B cell (primary cell): ENCODE measurements around the gene NPAS2. TPM values are rescaled to one million over a fixed set of nuclear protein-coding genes. Genes with fewer than 3 reads are reported as not detected.

ENCODE experiments used
- ATAC-seq: fragments of 200-7000 bp; cut with Tn5 transposase; one replicate; pipeline ENCODE4 v1.10.0; 2021; ENCODE audit warnings: low read depth, mild to moderate bottlenecking, moderate number of reproducible peaks, moderate library complexity
- CTCF ChIA-PET: fragments of 350-600 bp; sonication (Branson Sonifier 250); formaldehyde crosslinking; loops from one replicate; lab custom pipeline; 2021; ENCODE audit warnings: antibody characterized with exemption, inconsistent platforms; lab: Charles Lee
- POLR2A ChIA-PET: fragments of 350-600 bp; sonication (Branson Sonifier 250); formaldehyde crosslinking; loops from one replicate; lab custom pipeline; 2021; ENCODE audit warnings: antibody characterized with exemption; lab: Charles Lee
- DNase-seq: peaks from one replicate; pipeline ENCODE4 v3.0.0; 2013
- H2AFZ ChIP-seq: 2 replicates; pipeline ENCODE4 v1.6.1; 2012; ENCODE audit warnings: mild to moderate bottlenecking, low read depth, low read length; ENCODE audit not compliant: insufficient read depth, poor library complexity, severe bottlenecking
- H3K27ac ChIP-seq, 2 donors: 1 replicate in 1 of 2; 2 replicates in 1 of 2; pipeline ENCODE4 v1.5.1; 2012 to 2013; ENCODE audit warnings: low read length in 2 of 2, mild to moderate bottlenecking in 2 of 2, moderate library complexity in 1 of 2
- H3K27me3 ChIP-seq, 4 experiments: fragments of 200-600 bp in 1 of 4; sonication (generic) in 1 of 4; replicated peaks in 1 of 4; 1 replicate in 2 of 4; 2 replicates in 2 of 4; pipeline versions ENCODE4 v1.6.1 to v1.7.0; 2013 to 2016; ENCODE audit warnings: low read length in 3 of 4, mild to moderate bottlenecking in 2 of 4, mixed read lengths in 1 of 4, moderate library complexity in 1 of 4; ENCODE audit not compliant: insufficient read depth in 4 of 4, control insufficient read depth in 3 of 4; ENCODE audit errors: control extremely low read depth in 1 of 4
- H3K36me3 ChIP-seq, 2 experiments: replicated peaks in 1 of 2; 1 replicate in 1 of 2; 2 replicates in 1 of 2; pipeline versions ENCODE4 v1.6.1 to v1.7.1; 2013; ENCODE audit warnings: low read length in 1 of 2; ENCODE audit not compliant: insufficient read depth in 2 of 2, control insufficient read depth in 1 of 2; ENCODE audit errors: control extremely low read depth in 1 of 2, extremely low read depth in 1 of 2
- H3K4me1 ChIP-seq, 2 donors: fragments of 200-600 bp in 1 of 2; sonication (generic) in 1 of 2; 1 replicate in 1 of 2; 2 replicates in 1 of 2; pipeline versions ENCODE4 v1.5.1 to v1.6.1; 2013 to 2017; ENCODE audit warnings: low read length in 2 of 2; ENCODE audit not compliant: control insufficient read depth in 2 of 2, insufficient read depth in 2 of 2
- H3K4me2 ChIP-seq: replicated peaks from 2 replicates; pipeline ENCODE3; 2012; ENCODE audit warnings: mild to moderate bottlenecking, low read depth, low read length; ENCODE audit not compliant: poor library complexity, severe bottlenecking
- H3K4me3 ChIP-seq, 5 experiments: fragments of 200-600 bp in 1 of 5; sonication (generic) in 1 of 5; 1 replicate in 3 of 5; 2 replicates in 2 of 5; pipeline versions ENCODE4 v1.5.1 to v1.7.0; 2011 to 2016; ENCODE audit warnings: low read length in 4 of 5, mild to moderate bottlenecking in 4 of 5, low read depth in 2 of 5, control low read depth in 1 of 5, moderate library complexity in 1 of 5; ENCODE audit not compliant: insufficient read depth in 1 of 5; ENCODE audit errors: control extremely low read depth in 1 of 5, extremely low read depth in 1 of 5
- H3K79me2 ChIP-seq: fragments of 200-600 bp; sonication (generic); one replicate; pipeline ENCODE4 v1.6.0; 2016; ENCODE audit warnings: low read length; ENCODE audit not compliant: control insufficient read depth, insufficient read depth
- H3K9ac ChIP-seq: fragments of 200-600 bp; sonication (generic); 2 replicates; pipeline ENCODE4 v1.6.1; 2017; ENCODE audit warnings: mild to moderate bottlenecking, low read length, moderate library complexity
- H3K9me3 ChIP-seq, 3 donors: one replicate each; pipeline versions ENCODE4 v1.6.1 to v1.7.1; 2013; ENCODE audit warnings: low read length in 2 of 3; ENCODE audit not compliant: control insufficient read depth in 2 of 3, insufficient read depth in 1 of 3; ENCODE audit errors: control extremely low read depth in 1 of 3
- H4K20me1 ChIP-seq: 2 replicates; pipeline ENCODE4 v1.6.0; 2012; ENCODE audit warnings: mild to moderate bottlenecking, low read length; ENCODE audit not compliant: insufficient read depth, control insufficient read depth, poor library complexity, severe bottlenecking
- H3K27ac Mint-ChIP-seq: one replicate; pipeline ENCODE4 v1.8.0; 2021; ENCODE audit warnings: mixed read lengths
- H3K27me3 Mint-ChIP-seq: one replicate; pipeline ENCODE4 v1.8.0; 2021; ENCODE audit warnings: mixed read lengths
- H3K4me1 Mint-ChIP-seq: one replicate; pipeline ENCODE4 v1.8.0; 2021; ENCODE audit warnings: mixed read lengths
- H3K4me3 Mint-ChIP-seq: one replicate; pipeline ENCODE4 v1.8.0; 2021; ENCODE audit warnings: mixed read lengths
- H3K9me3 Mint-ChIP-seq: one replicate; pipeline ENCODE4 v1.8.0; 2022; ENCODE audit warnings: mixed read lengths; ENCODE audit not compliant: insufficient read depth
- EZH2 ChIP-seq: IDR thresholded peaks from 2 replicates; pipeline ENCODE4 v1.6.1; 2012; ENCODE audit warnings: borderline replicate concordance, low read depth, mild to moderate bottlenecking, moderate library complexity, low read length; ENCODE audit not compliant: insufficient read depth, poor library complexity, severe bottlenecking
- WGBS: methylation state at CpG from one replicate; pipeline ENCODE4 v1.1.5; 2013; ENCODE audit warnings: missing lambda C conversion rate; ENCODE audit not compliant: insufficient coverage; 5-methylcytosine and 5-hydroxymethylcytosine counted together
- intact Hi-C: fragments of 100-400 bp; cut with micrococcal nuclease; formaldehyde crosslinking; loops from one replicate; pipeline ENCODE4 v1.10.0; 2022
- polyA plus RNA-seq: library from polyadenylated mRNA; depleted of rRNA; stranded (reverse); fragments of >200 nt; gene quantifications from 2 replicates; pipeline ENCODE4 v1.2.3, GENCODE V29; 2012
- total RNA-seq, 2 donors: library from RNA; stranded (reverse); fragments of 120-200 nt in 1 of 2; gene quantifications; 1 replicate in 1 of 2; 2 replicates in 1 of 2; pipeline versions ENCODE4 v1.2.3 to v1.2.4, GENCODE V29; 2013 to 2022
- TF ChIP-seq, protein P1 (sequence below): fragments of 200-600 bp; IDR thresholded peaks from one replicate; pipeline ENCODE4 v1.8.0; 2022; ENCODE audit warnings: antibody characterized with exemption, mild to moderate bottlenecking

Gene NPAS2
- total and polyA plus RNA-seq, 2 donors (not counting 1 experiment from before 2014, with no cell fraction given): not detected

- Mint-ChIP-seq H3K27me3 (peaks cover 54% of the 10 kb centered on the region), H3K27ac (no peak overlapping the region), H3K9me3 (no peaks in the 10 kb centered on the region), H3K4me3 (no peak overlapping the region), H3K4me1 (no peaks in the 10 kb centered on the region)
- H4K20me1 ChIP-seq: no peaks in the 10 kb centered on the region
- no peak overlapping the region for H3K4me2 ChIP-seq
- no peaks in the 10 kb centered on the region for H3K79me2 ChIP-seq
- no peak for DNase-seq
- TF ChIP-seq EZH2: no peak
- TF ChIP-seq, protein P1, sequence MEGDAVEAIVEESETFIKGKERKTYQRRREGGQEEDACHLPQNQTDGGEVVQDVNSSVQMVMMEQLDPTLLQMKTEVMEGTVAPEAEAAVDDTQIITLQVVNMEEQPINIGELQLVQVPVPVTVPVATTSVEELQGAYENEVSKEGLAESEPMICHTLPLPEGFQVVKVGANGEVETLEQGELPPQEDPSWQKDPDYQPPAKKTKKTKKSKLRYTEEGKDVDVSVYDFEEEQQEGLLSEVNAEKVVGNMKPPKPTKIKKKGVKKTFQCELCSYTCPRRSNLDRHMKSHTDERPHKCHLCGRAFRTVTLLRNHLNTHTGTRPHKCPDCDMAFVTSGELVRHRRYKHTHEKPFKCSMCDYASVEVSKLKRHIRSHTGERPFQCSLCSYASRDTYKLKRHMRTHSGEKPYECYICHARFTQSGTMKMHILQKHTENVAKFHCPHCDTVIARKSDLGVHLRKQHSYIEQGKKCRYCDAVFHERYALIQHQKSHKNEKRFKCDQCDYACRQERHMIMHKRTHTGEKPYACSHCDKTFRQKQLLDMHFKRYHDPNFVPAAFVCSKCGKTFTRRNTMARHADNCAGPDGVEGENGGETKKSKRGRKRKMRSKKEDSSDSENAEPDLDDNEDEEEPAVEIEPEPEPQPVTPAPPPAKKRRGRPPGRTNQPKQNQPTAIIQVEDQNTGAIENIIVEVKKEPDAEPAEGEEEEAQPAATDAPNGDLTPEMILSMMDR: no peak
- H2AFZ ChIP-seq: no peak overlapping the region
- no peaks in the 10 kb centered on the region for H3K36me3 ChIP-seq
- no peak overlapping the region for H3K9ac ChIP-seq
- no peak overlapping the region for H3K4me3 ChIP-seq
- POLR2A ChIA-PET: no interaction called here
- no peaks in the 10 kb centered on the region for H3K4me1 ChIP-seq
- no peak overlapping the region for H3K27ac ChIP-seq
- ATAC-seq: no peak
- whole genome bisulfite sequencing: 87% methylated on average over 4 of the region's 5 CpGs
- intact Hi-C loops: no loop called here
- peaks cover 0 to 7% (median 0%) of the 10 kb centered on the region in 3 donors for H3K9me3 ChIP-seq
- CTCF ChIA-PET: no interaction called here
- peaks cover 0 to 3% (median 1%) of the 10 kb centered on the region in 4 experiments for H3K27me3 ChIP-seq
Observed at GRCh38 chr2:100845141-100845991, 25.4 kb downstream of the NPAS2 start.

GRCh38 chr2:100846716-100847115 is 26.8 kb downstream of the NPAS2 start:
- no peak overlapping the region for H3K9ac ChIP-seq
- peaks cover 44% of the 10 kb centered on the region for H3K27me3 Mint-ChIP-seq
- H3K9me3 ChIP-seq: peaks cover 0 to 7% (median 0%) of the 10 kb centered on the region in 3 donors
- H4K20me1 ChIP-seq: no peaks in the 10 kb centered on the region
- 67% methylated on average over 1 of the region's 2 CpGs for WGBS
- CTCF ChIA-PET: no interaction called here
- intact Hi-C loops: no loop called here
- no peaks in the 10 kb centered on the region for H3K9me3 Mint-ChIP-seq
- TF ChIP-seq EZH2: no peak
- TF ChIP-seq, protein P1: no peak
- no peaks in the 10 kb centered on the region for H3K4me1 Mint-ChIP-seq
- H3K27ac ChIP-seq: no peak overlapping the region
- H3K27me3 ChIP-seq: no peaks in the 10 kb centered on the region
- H3K27ac Mint-ChIP-seq: no peak overlapping the region
- H3K4me2 ChIP-seq: no peak overlapping the region
- POLR2A ChIA-PET: no interaction called here
- DNase-seq (no peak), ATAC-seq (no peak)
- H3K4me3 Mint-ChIP-seq: no peak overlapping the region
- H3K4me1 ChIP-seq: no peaks in the 10 kb centered on the region
- H3K79me2 ChIP-seq: no peaks in the 10 kb centered on the region
- H2AFZ ChIP-seq: no peak overlapping the region
- H3K36me3 ChIP-seq: no peaks in the 10 kb centered on the region
- no peak overlapping the region for H3K4me3 ChIP-seq
